Prostate gland (tissue), 2 donors: ENCODE measurements around the gene MGST1. TPM values are rescaled to one million over a fixed set of nuclear protein-coding genes. Genes with fewer than 3 reads are reported as not detected.

Experiments used
- DNase-seq: peaks from one replicate; pipeline ENCODE4 v3.0.0-alpha.2; 2019; ENCODE audit warnings: low spot score
- H3K27ac ChIP-seq, 2 donors: fragments of 200-600 bp; sonication (generic); 2 replicates each; pipeline ENCODE4 v1.5.1; 2017 to 2019
- H3K27me3 ChIP-seq: fragments of 200-600 bp; sonication (generic); replicated peaks from 2 replicates; pipeline ENCODE4 v1.5.1; 2019; ENCODE audit not compliant: insufficient read depth
- H3K36me3 ChIP-seq, 2 donors: fragments of 200-600 bp; sonication (generic); 1 replicate in 1 of 2; 2 replicates in 1 of 2; pipeline versions ENCODE4 v1.5.1 to v1.8.1; 2017 to 2019
- H3K4me1 ChIP-seq: fragments of 200-600 bp; sonication (generic); replicated peaks from 2 replicates; pipeline ENCODE4 v1.5.1; 2019
- H3K4me3 ChIP-seq, 2 donors: fragments of 200-600 bp; sonication (generic); 2 replicates each; pipeline ENCODE4 v1.5.1; 2017 to 2019
- H3K9me3 ChIP-seq: fragments of 200-600 bp; sonication (generic); 2 replicates; pipeline ENCODE4 v1.5.1; 2017
- POLR2A ChIP-seq: fragments of 450-650 bp; IDR thresholded peaks from one replicate; pipeline ENCODE4 v1.6.1; 2016; ENCODE audit warnings: antibody characterized with exemption, mild to moderate bottlenecking
- POLR2AphosphoS5 ChIP-seq: sonication (generic); formaldehyde crosslinking; IDR thresholded peaks from one replicate; pipeline ENCODE4 v1.6.1; 2017; ENCODE audit warnings: antibody characterized with exemption
- WGBS: methylation state at CpG from one replicate; pipeline ENCODE4 v1.1.5; 2018; 5-methylcytosine and 5-hydroxymethylcytosine counted together
- intact Hi-C: fragments of 100-400 bp; cut with DNase I; formaldehyde crosslinking; loops from one replicate; pipeline ENCODE4 v1.14.2; 2022
- total RNA-seq, 2 donors: library from RNA; depleted of rRNA; stranded (reverse); fragments of >200 nt; gene quantifications; one replicate each; pipeline ENCODE4 v1.1.0, GENCODE V29; 2016
- TF ChIP-seq, protein P1 (sequence below), 4 experiments: fragments of 200-600 bp in 2 of 4; fragments of 450-650 bp in 2 of 4; sonication (generic) in 2 of 4; IDR thresholded peaks; 1 replicate in 3 of 4; 2 replicates in 1 of 4; pipeline ENCODE4 v1.5.1; 2016 to 2019; ENCODE audit warnings: antibody characterized with exemption in 4 of 4, mild to moderate bottlenecking in 2 of 4, moderate library complexity in 2 of 4

The MGST1 gene
- total RNA-seq: 100 to 1,000 TPM in 1 of 2 donors, 10 to 100 TPM in 1; 28.4 to 218 TPM

- Histone ChIP-seq H3K4me1 (no peaks in the 10 kb centered on the region), H3K4me3 (peak within 1 kb of the TSS; percentile 36 to 42), H3K36me3 (no peaks in the 10 kb centered on the region), H3K9me3 (no peaks in the 10 kb centered on the region), H3K27me3 (no peaks in the 10 kb centered on the region), H3K27ac (peak within 1 kb of the TSS; percentile 77 to 79)
- peak; percentile 60 for DNase-seq
- intact Hi-C loops: no loop called here
- WGBS: 4% methylated on average over 31 of the region's 31 CpGs
- TF ChIP-seq POLR2AphosphoS5: peak; percentile 24
- TF ChIP-seq POLR2A: no peak
- TF ChIP-seq, protein P1, sequence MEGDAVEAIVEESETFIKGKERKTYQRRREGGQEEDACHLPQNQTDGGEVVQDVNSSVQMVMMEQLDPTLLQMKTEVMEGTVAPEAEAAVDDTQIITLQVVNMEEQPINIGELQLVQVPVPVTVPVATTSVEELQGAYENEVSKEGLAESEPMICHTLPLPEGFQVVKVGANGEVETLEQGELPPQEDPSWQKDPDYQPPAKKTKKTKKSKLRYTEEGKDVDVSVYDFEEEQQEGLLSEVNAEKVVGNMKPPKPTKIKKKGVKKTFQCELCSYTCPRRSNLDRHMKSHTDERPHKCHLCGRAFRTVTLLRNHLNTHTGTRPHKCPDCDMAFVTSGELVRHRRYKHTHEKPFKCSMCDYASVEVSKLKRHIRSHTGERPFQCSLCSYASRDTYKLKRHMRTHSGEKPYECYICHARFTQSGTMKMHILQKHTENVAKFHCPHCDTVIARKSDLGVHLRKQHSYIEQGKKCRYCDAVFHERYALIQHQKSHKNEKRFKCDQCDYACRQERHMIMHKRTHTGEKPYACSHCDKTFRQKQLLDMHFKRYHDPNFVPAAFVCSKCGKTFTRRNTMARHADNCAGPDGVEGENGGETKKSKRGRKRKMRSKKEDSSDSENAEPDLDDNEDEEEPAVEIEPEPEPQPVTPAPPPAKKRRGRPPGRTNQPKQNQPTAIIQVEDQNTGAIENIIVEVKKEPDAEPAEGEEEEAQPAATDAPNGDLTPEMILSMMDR (IDR thresholded peaks at IDR 0.05): no peak
Measured at GRCh38 chr12:16347391-16348298, at the start of gene MGST1. Gene MGST1, plus strand, starts transcription at chr12:16347645. Its CDS starts 6,608 bp downstream, at chr12:16354253.

DNA sequence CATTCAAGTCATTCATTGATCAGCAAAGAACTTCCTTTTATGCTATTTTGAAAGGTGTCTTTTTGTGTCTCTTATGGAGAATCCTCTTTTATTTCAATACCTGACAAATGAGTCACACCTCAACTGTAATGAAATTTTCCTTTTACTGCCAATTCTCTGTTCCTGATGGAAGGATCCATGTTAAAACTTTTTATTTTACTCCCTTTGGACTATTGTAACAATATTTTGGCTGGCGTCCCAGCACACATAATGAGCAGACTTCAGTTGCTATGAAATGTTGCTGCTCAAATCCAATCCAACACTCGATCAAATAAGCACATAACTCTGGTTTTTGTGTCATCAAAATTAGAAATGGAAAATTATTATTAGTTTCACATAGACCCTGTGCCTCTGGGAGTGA is 48.0 kb upstream of the MGST1 start:
- Histone ChIP-seq H3K4me3 (no peak overlapping the region), H3K36me3 (no peaks in the 10 kb centered on the region), H3K4me1 (no peaks in the 10 kb centered on the region), H3K27me3 (no peaks in the 10 kb centered on the region), H3K9me3 (no peaks in the 10 kb centered on the region), H3K27ac (no peak overlapping the region)
- TF ChIP-seq, protein P1 (IDR thresholded peaks at IDR 0.05): no peak
- TF ChIP-seq POLR2A: no peak
- no peak for TF ChIP-seq POLR2AphosphoS5
- intact Hi-C loops: no loop called here
- WGBS: 38% methylated on average over 2 of the region's 2 CpGs
- DNase-seq: no peak

GRCh38 chr12:16300122-16300521 is 47.3 kb upstream of the MGST1 start:
- 67% methylated on average over 1 of the region's 1 CpG for whole genome bisulfite sequencing
- no peaks in the 10 kb centered on the region for H3K4me1 ChIP-seq
- intact Hi-C loops: no loop called here
- H3K27ac ChIP-seq: no peak overlapping the region
- TF ChIP-seq POLR2AphosphoS5 (no peak), POLR2A (no peak)
- TF ChIP-seq, protein P1 (IDR thresholded peaks at IDR 0.05): no peak
- H3K9me3 ChIP-seq: no peaks in the 10 kb centered on the region
- DNase-seq: no peak
- no peak overlapping the region for H3K4me3 ChIP-seq
- H3K36me3 ChIP-seq: no peaks in the 10 kb centered on the region
- H3K27me3 ChIP-seq: no peaks in the 10 kb centered on the region

DNA sequence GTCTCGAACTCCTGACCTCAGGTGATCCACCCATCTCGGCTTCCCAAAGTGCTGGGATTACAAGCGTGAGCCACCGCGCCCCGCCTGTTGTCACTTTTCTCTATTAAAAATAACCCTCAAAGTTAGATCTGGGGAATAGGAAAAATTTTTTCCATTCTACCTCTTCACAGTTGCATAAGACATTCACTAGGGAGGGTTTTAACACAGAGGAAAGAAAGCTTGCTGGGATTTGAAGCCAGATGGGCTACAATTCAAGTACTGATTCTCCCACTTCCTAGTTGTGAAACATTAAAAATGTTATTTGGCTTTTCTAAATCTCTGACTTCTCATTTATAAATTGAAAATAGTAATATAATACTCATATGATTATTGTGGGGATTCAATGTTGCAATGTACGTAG is 46.7 kb upstream of the MGST1 start:
- H3K36me3 ChIP-seq: no peaks in the 10 kb centered on the region
- H3K27ac ChIP-seq: no peak overlapping the region
- 87% methylated on average over 7 of the region's 7 CpGs for WGBS
- DNase-seq: no peak
- TF ChIP-seq POLR2A: no peak
- no peaks in the 10 kb centered on the region for H3K27me3 ChIP-seq
- no peak overlapping the region for H3K4me3 ChIP-seq
- intact Hi-C loops: no loop called here
- no peaks in the 10 kb centered on the region for H3K9me3 ChIP-seq
- no peaks in the 10 kb centered on the region for H3K4me1 ChIP-seq

DNA sequence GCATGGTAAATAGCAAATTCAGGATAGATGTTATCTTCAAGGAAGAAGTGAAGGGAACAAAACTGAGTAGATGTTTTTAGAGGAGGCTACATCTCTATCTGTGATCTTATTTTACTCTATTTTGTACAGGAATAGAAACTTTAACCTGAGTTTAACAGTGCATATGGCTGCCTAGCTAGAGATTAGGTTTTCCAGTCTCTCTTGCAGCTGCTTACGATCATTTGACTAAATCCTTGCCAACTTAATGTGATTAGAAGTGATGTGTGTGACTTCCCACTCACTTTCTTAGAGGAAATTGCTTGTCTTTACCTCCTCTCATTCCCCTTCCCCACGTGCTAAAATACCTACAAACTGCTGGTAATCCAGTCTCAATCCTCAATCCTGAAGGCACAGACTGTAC is 43.5 kb upstream of the MGST1 start:
- H3K36me3 ChIP-seq: no peaks in the 10 kb centered on the region
- DNase-seq: no peak
- 52% methylated on average over 2 of the region's 2 CpGs for WGBS
- H3K4me1 ChIP-seq: no peaks in the 10 kb centered on the region
- intact Hi-C loops: no loop called here
- no peaks in the 10 kb centered on the region for H3K27me3 ChIP-seq
- no peaks in the 10 kb centered on the region for H3K9me3 ChIP-seq
- H3K4me3 ChIP-seq: no peak overlapping the region
- H3K27ac ChIP-seq: no peak overlapping the region
- TF ChIP-seq, protein P1 (IDR thresholded peaks at IDR 0.05): no peak
- no peak for TF ChIP-seq POLR2A
- no peak for TF ChIP-seq POLR2AphosphoS5
